Karpas-422 (cell line): ENCODE measurements around the gene NEMF. TPM values are rescaled to one million over a fixed set of nuclear protein-coding genes. Genes with fewer than 3 reads are reported as not detected.
"Not testable (repeated sequence)": the region's sequence is repeated elsewhere in the genome, so short reads cannot be mapped to it uniquely, and the experiment has no call there.

Experiments
- DNase-seq: peaks from one replicate; pipeline ENCODE4 v3.0.0-alpha.2; 2015
- H2AFZ ChIP-seq: fragments of 200-600 bp; sonication (generic); 2 replicates; pipeline ENCODE4 v1.6.1; 2014; ENCODE audit warnings: antibody characterized with exemption, low read length, mixed read lengths
- H3K27ac ChIP-seq: fragments of 200-600 bp; sonication (generic); 2 replicates; pipeline ENCODE4 v1.5.1; 2014; ENCODE audit warnings: mild to moderate bottlenecking, low read length, moderate library complexity
- H3K27me3 ChIP-seq: fragments of 200-600 bp; sonication (generic); 2 replicates; pipeline ENCODE4 v1.6.1; 2014; ENCODE audit warnings: low read length, mixed read lengths
- H3K36me3 ChIP-seq: fragments of 200-600 bp; sonication (generic); 2 replicates; pipeline ENCODE4 v1.6.1; 2014; ENCODE audit warnings: low read length, mixed read lengths; ENCODE audit not compliant: insufficient read depth
- H3K4me1 ChIP-seq: fragments of 200-600 bp; sonication (generic); 2 replicates; pipeline ENCODE4 v1.6.1; 2014; ENCODE audit warnings: mild to moderate bottlenecking, low read length, mixed read lengths
- H3K4me2 ChIP-seq: fragments of 200-600 bp; sonication (generic); 2 replicates; pipeline ENCODE4 v1.6.1; 2014; ENCODE audit warnings: low read length, low read depth, mild to moderate bottlenecking; ENCODE audit not compliant: poor library complexity, severe bottlenecking
- H3K4me3 ChIP-seq: fragments of 200-600 bp; sonication (generic); 2 replicates; pipeline ENCODE4 v1.5.1; 2014; ENCODE audit warnings: mild to moderate bottlenecking, antibody characterized with exemption, low read length, mixed read lengths
- H3K79me2 ChIP-seq: fragments of 200-600 bp; sonication (generic); 2 replicates; pipeline ENCODE4 v1.6.1; 2014; ENCODE audit warnings: mild to moderate bottlenecking, low read length, mixed read lengths
- H3K9ac ChIP-seq: fragments of 200-600 bp; sonication (generic); 2 replicates; pipeline ENCODE4 v1.6.0; 2014; ENCODE audit warnings: low read length
- H3K9me2 ChIP-seq: fragments of 200-600 bp; sonication (generic), shearing (Covaris generic); replicated peaks from 2 replicates; pipeline ENCODE4 v1.6.0; 2014; ENCODE audit warnings: mild to moderate bottlenecking, low read length, moderate library complexity; ENCODE audit not compliant: insufficient read depth
- H3K9me3 ChIP-seq: fragments of 300-700, 200-600 bp; sonication (generic); 2 replicates; pipeline ENCODE4 v1.6.1; 2014; ENCODE audit warnings: low read length, mixed read lengths
- H4K20me1 ChIP-seq: fragments of 200-600 bp; sonication (generic); 2 replicates; pipeline ENCODE4 v1.6.1; 2014; ENCODE audit warnings: mild to moderate bottlenecking, antibody characterized with exemption, low read length, low read depth; ENCODE audit not compliant: insufficient read depth
- total RNA-seq: library from RNA; depleted of rRNA; stranded (reverse); fragments of >200 nt; shearing (Covaris generic); gene quantifications from 2 replicates; pipeline ENCODE4 v1.2.3, GENCODE V29; 2014; ENCODE audit warnings: low replicate concordance; rRNA removed

NEMF gene, protein sequence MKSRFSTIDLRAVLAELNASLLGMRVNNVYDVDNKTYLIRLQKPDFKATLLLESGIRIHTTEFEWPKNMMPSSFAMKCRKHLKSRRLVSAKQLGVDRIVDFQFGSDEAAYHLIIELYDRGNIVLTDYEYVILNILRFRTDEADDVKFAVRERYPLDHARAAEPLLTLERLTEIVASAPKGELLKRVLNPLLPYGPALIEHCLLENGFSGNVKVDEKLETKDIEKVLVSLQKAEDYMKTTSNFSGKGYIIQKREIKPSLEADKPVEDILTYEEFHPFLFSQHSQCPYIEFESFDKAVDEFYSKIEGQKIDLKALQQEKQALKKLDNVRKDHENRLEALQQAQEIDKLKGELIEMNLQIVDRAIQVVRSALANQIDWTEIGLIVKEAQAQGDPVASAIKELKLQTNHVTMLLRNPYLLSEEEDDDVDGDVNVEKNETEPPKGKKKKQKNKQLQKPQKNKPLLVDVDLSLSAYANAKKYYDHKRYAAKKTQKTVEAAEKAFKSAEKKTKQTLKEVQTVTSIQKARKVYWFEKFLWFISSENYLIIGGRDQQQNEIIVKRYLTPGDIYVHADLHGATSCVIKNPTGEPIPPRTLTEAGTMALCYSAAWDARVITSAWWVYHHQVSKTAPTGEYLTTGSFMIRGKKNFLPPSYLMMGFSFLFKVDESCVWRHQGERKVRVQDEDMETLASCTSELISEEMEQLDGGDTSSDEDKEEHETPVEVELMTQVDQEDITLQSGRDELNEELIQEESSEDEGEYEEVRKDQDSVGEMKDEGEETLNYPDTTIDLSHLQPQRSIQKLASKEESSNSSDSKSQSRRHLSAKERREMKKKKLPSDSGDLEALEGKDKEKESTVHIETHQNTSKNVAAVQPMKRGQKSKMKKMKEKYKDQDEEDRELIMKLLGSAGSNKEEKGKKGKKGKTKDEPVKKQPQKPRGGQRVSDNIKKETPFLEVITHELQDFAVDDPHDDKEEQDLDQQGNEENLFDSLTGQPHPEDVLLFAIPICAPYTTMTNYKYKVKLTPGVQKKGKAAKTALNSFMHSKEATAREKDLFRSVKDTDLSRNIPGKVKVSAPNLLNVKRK
- total RNA-seq: 66.7 and 160 TPM in 2 replicates

DNA sequence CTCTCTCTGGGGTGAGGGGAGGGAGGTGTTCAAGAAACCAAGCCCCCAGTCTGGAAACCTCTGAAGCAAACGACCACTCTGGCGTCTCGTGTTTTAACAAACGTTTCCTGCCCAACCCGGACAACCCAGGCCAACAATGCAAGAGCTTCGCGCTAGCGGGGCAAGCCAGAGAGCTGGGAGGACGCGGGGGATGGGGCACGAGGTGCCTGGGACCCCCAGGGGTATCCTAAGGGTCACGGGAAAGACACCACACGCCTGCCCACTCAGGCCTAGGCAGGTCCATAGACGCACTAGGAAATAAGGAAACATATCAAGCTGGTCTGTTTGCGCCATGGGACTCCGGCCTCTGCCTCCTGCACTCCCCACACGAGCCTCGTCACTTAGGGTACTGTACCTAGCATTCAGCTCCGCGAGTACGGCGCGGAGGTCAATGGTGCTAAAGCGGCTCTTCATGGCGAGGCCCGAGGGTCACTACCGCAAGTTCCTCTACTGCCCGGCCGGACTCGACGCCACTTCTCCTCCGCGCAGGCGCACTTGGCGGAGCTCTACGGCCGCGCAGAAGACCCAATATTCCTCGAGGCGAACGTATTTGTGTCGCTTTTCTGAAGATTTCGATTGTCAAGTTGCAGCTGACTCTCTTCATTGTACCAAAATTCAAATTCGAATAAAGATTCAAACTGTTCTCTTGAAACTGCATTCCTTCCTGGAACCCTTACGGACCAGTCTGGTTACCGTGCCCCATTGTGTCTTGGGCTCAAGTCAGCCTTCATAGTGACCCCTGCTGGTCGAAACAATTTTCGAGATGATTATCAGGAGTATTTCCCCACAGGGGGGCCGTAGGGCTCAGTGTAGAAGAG, at the start of gene NEMF:
Gene NEMF, minus strand, starts transcription at position 488 of the 857 bp plus-strand sequence. Its CDS starts 35 bp downstream, at position 453.
- peak within 1 kb of the TSS; percentile 87 for H3K4me3 ChIP-seq

DNA sequence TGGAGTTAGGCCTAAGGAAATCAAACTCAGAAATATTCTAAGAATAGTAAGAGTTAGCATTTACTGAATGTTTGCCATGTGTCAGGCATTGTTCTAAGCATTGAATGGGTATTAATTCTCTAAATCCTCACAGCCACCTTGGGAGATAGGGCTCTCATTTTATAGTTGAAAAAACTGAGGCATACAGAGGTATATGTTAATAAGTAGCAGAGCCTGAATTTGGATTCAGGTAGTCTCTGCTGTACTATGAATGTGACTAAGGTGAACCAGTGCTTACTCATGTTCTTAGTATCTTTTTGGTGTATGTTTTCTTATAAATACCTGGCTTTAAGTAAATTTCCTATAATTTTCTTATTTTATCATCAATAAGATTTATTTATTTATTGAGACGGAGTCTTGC, 48.4 kb upstream of the NEMF start:
- H3K4me1 ChIP-seq: peaks cover 36% of the 10 kb centered on the region
- H3K9me2 ChIP-seq: no peaks in the 10 kb centered on the region
- no peaks in the 10 kb centered on the region for H3K9me3 ChIP-seq
- no peak overlapping the region for H3K27ac ChIP-seq
- no peak overlapping the region for H3K4me3 ChIP-seq
- H3K27me3 ChIP-seq: no peaks in the 10 kb centered on the region
- H4K20me1 ChIP-seq: peaks cover 5% of the 10 kb centered on the region
- H3K79me2 ChIP-seq: peaks cover 24% of the 10 kb centered on the region
- no peak overlapping the region for H2AFZ ChIP-seq
- DNase-seq: no peak
- peaks cover 7% of the 10 kb centered on the region for H3K36me3 ChIP-seq
- H3K4me2 ChIP-seq: no peak overlapping the region
- no peak overlapping the region for H3K9ac ChIP-seq

More for the DNA sequence above, at the start of gene NEMF:
- H3K9me2 ChIP-seq: no peaks in the 10 kb centered on the region
- H3K36me3 ChIP-seq: peaks cover 23% of the 10 kb centered on the region; the same call in 1 of the 2 replicates
- no peaks in the 10 kb centered on the region for H3K9me3 ChIP-seq
- H3K4me2 ChIP-seq: peak within 1 kb of the TSS; percentile 94
- DNase-seq: peak; percentile 97
- peaks cover 39% of the 10 kb centered on the region for H3K4me1 ChIP-seq
- peak within 1 kb of the TSS; percentile 76 for H2AFZ ChIP-seq
- no peaks in the 10 kb centered on the region for H3K27me3 ChIP-seq
- H3K27ac ChIP-seq: peak within 1 kb of the TSS; percentile 15
- peak within 1 kb of the TSS; percentile 82 for H3K9ac ChIP-seq
- 0 out of 2 replicates have a peak, but pooled peaks cover 5% of the 10 kb centered on the region for H4K20me1 ChIP-seq
- peaks cover 43% of the 10 kb centered on the region for H3K79me2 ChIP-seq

DNA sequence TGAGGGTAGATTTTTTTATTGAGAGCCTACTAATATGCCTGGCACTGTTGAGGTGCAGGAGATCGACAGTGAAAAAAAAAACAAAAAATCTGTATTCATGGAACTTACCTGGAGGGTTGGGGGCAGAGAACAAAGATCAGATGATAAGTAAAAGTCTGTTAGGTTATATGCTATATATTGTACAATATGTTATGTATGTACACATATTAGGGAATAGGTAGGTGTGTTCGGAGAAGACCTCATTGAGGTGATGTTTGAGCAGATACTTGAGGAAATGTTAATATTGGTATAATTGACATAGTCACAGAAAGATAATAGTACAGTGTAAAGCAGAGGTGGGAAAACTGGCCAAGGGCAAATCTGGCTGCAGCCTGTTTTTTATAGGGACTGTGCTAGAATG, 45.9 kb upstream of the NEMF start:
- no peaks in the 10 kb centered on the region for H3K9me2 ChIP-seq
- H3K27ac ChIP-seq: peak overlapping the region; percentile 91
- H2AFZ ChIP-seq: no peak overlapping the region
- H3K4me1 ChIP-seq: peaks cover 47% of the 10 kb centered on the region
- H3K79me2 ChIP-seq: peaks cover 49% of the 10 kb centered on the region
- no peak for DNase-seq
- H3K9me3 ChIP-seq: no peaks in the 10 kb centered on the region
- peaks cover 30% of the 10 kb centered on the region for H4K20me1 ChIP-seq
- peak overlapping the region; percentile 72 for H3K4me2 ChIP-seq
- H3K9ac ChIP-seq: no peak overlapping the region
- no peak overlapping the region for H3K4me3 ChIP-seq
- H3K36me3 ChIP-seq: peaks cover 32% of the 10 kb centered on the region
- H3K27me3 ChIP-seq: no peaks in the 10 kb centered on the region

GRCh38 chr14:49897965-49898364, 45.4 kb upstream of the NEMF start:
- H2AFZ ChIP-seq: no peak overlapping the region
- no peak overlapping the region for H3K9ac ChIP-seq
- H3K79me2 ChIP-seq: peaks cover 54% of the 10 kb centered on the region
- peak overlapping the region; percentile 91 for H3K27ac ChIP-seq
- peaks cover 31% of the 10 kb centered on the region for H4K20me1 ChIP-seq
- DNase-seq: no peak
- H3K9me2 ChIP-seq: no peaks in the 10 kb centered on the region
- H3K4me3 ChIP-seq: no peak overlapping the region
- no peaks in the 10 kb centered on the region for H3K9me3 ChIP-seq
- H3K27me3 ChIP-seq: no peaks in the 10 kb centered on the region
- peaks cover 32% of the 10 kb centered on the region for H3K36me3 ChIP-seq
- H3K4me1 ChIP-seq: peaks cover 47% of the 10 kb centered on the region
- peak overlapping the region; percentile 72 for H3K4me2 ChIP-seq

DNA sequence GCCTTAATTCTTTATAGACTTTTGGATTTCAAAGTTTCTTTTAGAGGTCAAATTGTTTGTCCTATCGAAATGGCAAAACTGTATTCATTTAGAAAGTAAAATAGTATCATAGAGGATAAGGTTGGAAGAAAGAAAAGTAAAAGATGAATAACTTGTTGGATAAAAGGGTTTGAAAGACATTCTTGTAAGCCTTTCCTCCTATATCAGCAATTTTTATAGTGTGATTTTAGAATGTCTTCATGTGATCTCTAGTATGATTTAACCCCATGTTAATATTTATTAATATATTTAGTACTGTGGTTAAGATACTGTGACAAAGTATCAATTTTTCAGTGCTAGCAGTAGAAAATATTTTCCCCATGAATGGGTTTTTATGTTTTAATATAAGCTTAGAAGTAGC, 44.8 kb upstream of the NEMF start:
- Histone ChIP-seq H3K9me2 (no peaks in the 10 kb centered on the region), H3K4me2 (peak overlapping the region; percentile 72), H3K27me3 (no peaks in the 10 kb centered on the region), H3K9me3 (no peaks in the 10 kb centered on the region), H3K9ac (peak overlapping the region; percentile 3), H3K4me3 (peak overlapping the region; percentile 98), H2AFZ (no peak overlapping the region), H4K20me1 (peaks cover 31% of the 10 kb centered on the region), H3K36me3 (peaks cover 32% of the 10 kb centered on the region), H3K4me1 (peaks cover 49% of the 10 kb centered on the region), H3K79me2 (peaks cover 55% of the 10 kb centered on the region), H3K27ac (peak overlapping the region; percentile 91)
- no peak for DNase-seq

DNA sequence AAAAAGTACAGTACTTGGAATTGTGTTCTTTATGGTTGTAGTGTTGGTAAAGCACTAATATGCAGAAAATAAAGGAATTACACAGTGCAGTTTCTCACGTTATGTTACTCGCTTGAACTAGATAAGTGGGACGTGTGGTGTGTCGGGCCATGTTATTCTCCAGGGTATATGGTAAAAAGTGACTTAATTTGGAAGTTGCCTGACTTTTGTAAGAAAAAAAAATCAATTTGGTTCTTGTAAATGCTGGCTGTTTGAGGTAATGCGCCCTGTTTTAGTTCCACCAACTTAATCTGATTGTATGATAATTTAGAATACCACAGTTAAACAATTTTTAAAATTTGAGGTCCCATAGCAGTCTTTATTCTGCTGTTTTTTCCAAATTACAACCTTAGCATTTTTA, 44.4 kb upstream of the NEMF start:
- Histone ChIP-seq H3K36me3 (peaks cover 32% of the 10 kb centered on the region), H3K27me3 (no peaks in the 10 kb centered on the region), H3K4me1 (peaks cover 53% of the 10 kb centered on the region), H3K27ac (peak overlapping the region; percentile 91), H3K9me2 (no peaks in the 10 kb centered on the region), H3K9me3 (no peaks in the 10 kb centered on the region), H4K20me1 (peaks cover 31% of the 10 kb centered on the region), H2AFZ (no peak overlapping the region), H3K9ac (peak overlapping the region; percentile 3), H3K79me2 (peaks cover 55% of the 10 kb centered on the region), H3K4me2 (peak overlapping the region; percentile 72), H3K4me3 (peak overlapping the region; percentile 98)
- DNase-seq: peak; percentile 71

GRCh38 chr14:49896272-49896671, 43.7 kb upstream of the NEMF start:
- not testable (repeated sequence) for H3K9me2 ChIP-seq, H3K9me3 ChIP-seq, H3K27me3 ChIP-seq, H2AFZ ChIP-seq
- H3K36me3 ChIP-seq: peaks cover 32% of the 10 kb centered on the region
- H3K79me2 ChIP-seq: peaks cover 55% of the 10 kb centered on the region
- peak overlapping the region; percentile 72 for H3K4me2 ChIP-seq
- peaks cover 60% of the 10 kb centered on the region for H3K4me1 ChIP-seq
- peak; percentile 67 for DNase-seq
- peak overlapping the region; percentile 99; the same call in 1 of the 2 replicates for H3K9ac ChIP-seq
- H4K20me1 ChIP-seq: peaks cover 31% of the 10 kb centered on the region
- peak overlapping the region; percentile 98 for H3K4me3 ChIP-seq
- peak overlapping the region; percentile 91 for H3K27ac ChIP-seq
